ENCODE data around the gene CNST.

- no peak for TF ChIP-seq CTCF (IDR thresholded peaks at IDR 0.05)
- no peak for TF ChIP-seq POLR2A (IDR thresholded peaks at IDR 0.05)
Measured at GRCh38 chr1:246534114-246534513, 32.1 kb upstream of the CNST start.
